ENCODE measurements around the gene METTL16.

DNA sequence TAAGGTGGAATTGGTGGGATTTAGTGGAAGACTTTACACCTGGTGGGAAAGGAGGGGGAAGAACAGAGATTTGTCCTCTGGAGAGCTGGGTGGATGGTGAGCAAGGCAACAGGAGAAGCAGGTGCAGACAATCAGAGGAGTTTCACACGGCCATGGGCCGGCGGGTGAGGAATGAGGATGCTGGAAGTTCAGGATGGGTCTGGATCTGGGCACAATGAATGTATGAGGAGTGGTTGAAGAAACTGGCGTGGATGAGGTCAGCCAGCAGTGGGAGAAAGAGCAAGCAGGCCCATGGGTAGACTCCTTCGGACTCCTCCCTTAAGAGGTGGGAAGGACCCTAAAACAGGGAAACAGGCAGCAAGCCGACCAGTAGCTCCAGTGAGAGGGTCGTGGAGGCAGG, 100.7 kb downstream of the METTL16 start:
- TF ChIP-seq, protein P1, sequence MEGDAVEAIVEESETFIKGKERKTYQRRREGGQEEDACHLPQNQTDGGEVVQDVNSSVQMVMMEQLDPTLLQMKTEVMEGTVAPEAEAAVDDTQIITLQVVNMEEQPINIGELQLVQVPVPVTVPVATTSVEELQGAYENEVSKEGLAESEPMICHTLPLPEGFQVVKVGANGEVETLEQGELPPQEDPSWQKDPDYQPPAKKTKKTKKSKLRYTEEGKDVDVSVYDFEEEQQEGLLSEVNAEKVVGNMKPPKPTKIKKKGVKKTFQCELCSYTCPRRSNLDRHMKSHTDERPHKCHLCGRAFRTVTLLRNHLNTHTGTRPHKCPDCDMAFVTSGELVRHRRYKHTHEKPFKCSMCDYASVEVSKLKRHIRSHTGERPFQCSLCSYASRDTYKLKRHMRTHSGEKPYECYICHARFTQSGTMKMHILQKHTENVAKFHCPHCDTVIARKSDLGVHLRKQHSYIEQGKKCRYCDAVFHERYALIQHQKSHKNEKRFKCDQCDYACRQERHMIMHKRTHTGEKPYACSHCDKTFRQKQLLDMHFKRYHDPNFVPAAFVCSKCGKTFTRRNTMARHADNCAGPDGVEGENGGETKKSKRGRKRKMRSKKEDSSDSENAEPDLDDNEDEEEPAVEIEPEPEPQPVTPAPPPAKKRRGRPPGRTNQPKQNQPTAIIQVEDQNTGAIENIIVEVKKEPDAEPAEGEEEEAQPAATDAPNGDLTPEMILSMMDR (IDR thresholded peaks at IDR 0.05; ENCODE audit: insufficient read depth, low read length, poor library complexity, severe bottlenecking) = no peak
- no peak for TF ChIP-seq EZH2phosphoT487 (conservative IDR thresholded peaks at IDR 0.05; ENCODE audit: low read length)
